Rectal smooth muscle tissue (tissue), 1 donor: ENCODE measurements around the gene INTS6L.

Source experiments
- H3K27ac ChIP-seq: one replicate; pipeline ENCODE4 v1.7.0; 2013; ENCODE audit warnings: low read depth, low read length, inconsistent platforms
- H3K27me3 ChIP-seq: one replicate; pipeline ENCODE4 v1.7.0; 2013; ENCODE audit warnings: low read length; ENCODE audit not compliant: control insufficient read depth, insufficient read depth
- H3K36me3 ChIP-seq: one replicate; pipeline ENCODE4 v1.7.0; 2013; ENCODE audit warnings: low read length; ENCODE audit not compliant: control insufficient read depth, insufficient read depth
- H3K4me1 ChIP-seq: one replicate; pipeline ENCODE4 v1.7.0; 2013; ENCODE audit warnings: low read length; ENCODE audit not compliant: control insufficient read depth, insufficient read depth
- H3K4me3 ChIP-seq: one replicate; pipeline ENCODE4 v1.7.0; 2013; ENCODE audit warnings: low read length
- H3K9ac ChIP-seq: one replicate; pipeline ENCODE4 v1.7.0; 2013; ENCODE audit warnings: low read length

INTS6L gene

GRCh38 chrX:135530097-135530496 is 9.6 kb downstream of the INTS6L start:
- no peaks in the 10 kb centered on the region for H3K4me1 ChIP-seq
- no peaks in the 10 kb centered on the region for H3K27me3 ChIP-seq
- H3K27ac ChIP-seq = no peak overlapping the region
- no peaks in the 10 kb centered on the region for H3K36me3 ChIP-seq
- H3K4me3 ChIP-seq = no peak overlapping the region
- H3K9ac ChIP-seq = no peak overlapping the region

- Histone ChIP-seq H3K4me3 (no peak overlapping the region), H3K27me3 (no peaks in the 10 kb centered on the region), H3K36me3 (no peaks in the 10 kb centered on the region), H3K4me1 (no peaks in the 10 kb centered on the region), H3K9ac (no peak overlapping the region), H3K27ac (no peak overlapping the region)
These were observed 11.4 kb downstream of the INTS6L start for GRCh38 chrX:135531813-135532212.

GRCh38 chrX:135535077-135535940 is 14.8 kb downstream of the INTS6L start:
- Histone ChIP-seq H3K4me3 (no peak overlapping the region), H3K4me1 (no peaks in the 10 kb centered on the region), H3K27me3 (no peaks in the 10 kb centered on the region), H3K36me3 (no peaks in the 10 kb centered on the region), H3K9ac (no peak overlapping the region), H3K27ac (no peak overlapping the region)

- no peak overlapping the region for H3K9ac ChIP-seq
- H3K27me3 ChIP-seq = no peaks in the 10 kb centered on the region
- no peak overlapping the region for H3K27ac ChIP-seq
- no peak overlapping the region for H3K4me3 ChIP-seq
- H3K36me3 ChIP-seq = no peaks in the 10 kb centered on the region
- H3K4me1 ChIP-seq = no peaks in the 10 kb centered on the region
These were observed 16.4 kb downstream of the INTS6L start for GRCh38 chrX:135536877-135537276.

GRCh38 chrX:135541351-135541750 is 20.9 kb downstream of the INTS6L start:
- Histone ChIP-seq H3K27me3 (no peaks in the 10 kb centered on the region), H3K36me3 (no peaks in the 10 kb centered on the region), H3K9ac (no peak overlapping the region), H3K4me1 (no peaks in the 10 kb centered on the region), H3K4me3 (no peak overlapping the region), H3K27ac (no peak overlapping the region)

- H3K27ac ChIP-seq = no peak overlapping the region
- H3K36me3 ChIP-seq = no peaks in the 10 kb centered on the region
- H3K4me1 ChIP-seq = no peaks in the 10 kb centered on the region
- no peak overlapping the region for H3K9ac ChIP-seq
- H3K4me3 ChIP-seq = no peak overlapping the region
- no peaks in the 10 kb centered on the region for H3K27me3 ChIP-seq
These were observed 22.7 kb downstream of the INTS6L start for GRCh38 chrX:135543172-135543571.

- H3K27ac ChIP-seq = no peak overlapping the region
- H3K27me3 ChIP-seq = no peaks in the 10 kb centered on the region
- no peak overlapping the region for H3K9ac ChIP-seq
- no peak overlapping the region for H3K4me3 ChIP-seq
- no peaks in the 10 kb centered on the region for H3K4me1 ChIP-seq
- H3K36me3 ChIP-seq = no peaks in the 10 kb centered on the region
These were observed 23.5 kb downstream of the INTS6L start for GRCh38 chrX:135543924-135544323.

GRCh38 chrX:135544338-135544948 is 24.0 kb downstream of the INTS6L start:
- no peaks in the 10 kb centered on the region for H3K4me1 ChIP-seq
- H3K27ac ChIP-seq = no peak overlapping the region
- no peaks in the 10 kb centered on the region for H3K27me3 ChIP-seq
- H3K36me3 ChIP-seq = no peaks in the 10 kb centered on the region
- H3K4me3 ChIP-seq = no peak overlapping the region
- H3K9ac ChIP-seq = no peak overlapping the region

GRCh38 chrX:135547767-135548166 is 27.3 kb downstream of the INTS6L start:
- H3K4me3 ChIP-seq = no peak overlapping the region
- H3K36me3 ChIP-seq = peaks cover 2% of the 10 kb centered on the region
- H3K27me3 ChIP-seq = no peaks in the 10 kb centered on the region

GRCh38 chrX:135549519-135549918 is 29.1 kb downstream of the INTS6L start:
- Histone ChIP-seq H3K4me1 (no peaks in the 10 kb centered on the region), H3K36me3 (peaks cover 2% of the 10 kb centered on the region), H3K4me3 (no peak overlapping the region), H3K27ac (no peak overlapping the region), H3K9ac (no peak overlapping the region), H3K27me3 (no peaks in the 10 kb centered on the region)

More at GRCh38 chrX:135547767-135548166, 27.3 kb downstream of the INTS6L start:
- no peak overlapping the region for H3K9ac ChIP-seq
- no peaks in the 10 kb centered on the region for H3K4me1 ChIP-seq
- H3K27ac ChIP-seq = no peak overlapping the region

- Histone ChIP-seq H3K4me3 (no peak overlapping the region), H3K27ac (no peak overlapping the region), H3K36me3 (peaks cover 2% of the 10 kb centered on the region), H3K27me3 (no peaks in the 10 kb centered on the region), H3K9ac (no peak overlapping the region), H3K4me1 (no peaks in the 10 kb centered on the region)
These were observed 35.6 kb downstream of the INTS6L start for GRCh38 chrX:135556055-135556454.

- Histone ChIP-seq H3K9ac (no peak overlapping the region), H3K27me3 (no peaks in the 10 kb centered on the region), H3K36me3 (no peaks in the 10 kb centered on the region), H3K4me1 (no peaks in the 10 kb centered on the region), H3K4me3 (no peak overlapping the region), H3K27ac (no peak overlapping the region)
These were observed 36.9 kb downstream of the INTS6L start for GRCh38 chrX:135557344-135557743.

- Histone ChIP-seq H3K9ac (no peak overlapping the region), H3K4me3 (no peak overlapping the region), H3K36me3 (no peaks in the 10 kb centered on the region), H3K4me1 (no peaks in the 10 kb centered on the region), H3K27me3 (no peaks in the 10 kb centered on the region), H3K27ac (no peak overlapping the region)
These were observed 52.0 kb downstream of the INTS6L start for GRCh38 chrX:135572436-135572835.
